ENCODE results near the gene OR51D1. TPM values are rescaled to one million over a fixed set of nuclear protein-coding genes. Genes with fewer than 3 reads are reported as not detected.

Gene OR51D1
- total RNA-seq, 1 experiment from 2014 or later = not detected

- no peak overlapping the region for H3K4me3 Mint-ChIP-seq
- DNase-seq = no peak
- H3K27me3 Mint-ChIP-seq (ENCODE audit: low read depth) = peaks cover 1% of the 10 kb centered on the region
- Histone ChIP-seq H4K91ac (ENCODE audit: insufficient read length, low read depth, low read length) (no peak overlapping the region), H3K4ac (ENCODE audit: low read depth, low read length) (no peak overlapping the region), H4K8ac (replicated peaks; ENCODE audit: insufficient read length, low read depth, low read length) (no peak overlapping the region), H3T11ph (ENCODE audit: low read length) (no peak overlapping the region), H4K20me1 (ENCODE audit: control insufficient read depth, insufficient read depth, insufficient read length) (no peaks in the 10 kb centered on the region), H3K56ac (ENCODE audit: insufficient read length, low read depth, low read length) (no peak overlapping the region), H3K27me3 (ENCODE audit: insufficient read depth, low read length) (no peaks in the 10 kb centered on the region), H3K23me2 (ENCODE audit: insufficient read length, low read depth, low read length, poor library complexity, severe bottlenecking) (no peaks in the 10 kb centered on the region), H3K4me2 (ENCODE audit: insufficient read depth, insufficient read length, low read length) (no peak overlapping the region), H4K5ac (ENCODE audit: insufficient read length, low read depth, low read length) (no peak overlapping the region), H2AFZ (ENCODE audit: low read length) (no peak overlapping the region), H3K23ac (ENCODE audit: insufficient read length, low read depth, low read length) (no peak overlapping the region), H2BK20ac (ENCODE audit: low read depth, low read length, poor library complexity, severe bottlenecking) (no peak overlapping the region), H3K9ac (ENCODE audit: extremely low read depth, insufficient read length, low read length) (no peak overlapping the region), H3K27ac (ENCODE audit: insufficient read length, low read depth, low read length) (no peak overlapping the region), H2BK120ac (ENCODE audit: low read depth, low read length, poor library complexity, severe bottlenecking) (no peak overlapping the region), H2AK5ac (ENCODE audit: insufficient read length, low read length) (no peak overlapping the region), H3K14ac (ENCODE audit: insufficient read depth, low read length) (no peak overlapping the region), H2BK15ac (ENCODE audit: low read depth, low read length) (no peak overlapping the region), H2BK5ac (ENCODE audit: insufficient read length, low read length) (no peak overlapping the region), H2BK12ac (ENCODE audit: insufficient read length, low read depth, low read length) (no peak overlapping the region), H3K9me3 (ENCODE audit: control insufficient read depth, low read depth, low read length) (no peaks in the 10 kb centered on the region), H3K4me1 (ENCODE audit: insufficient read depth, low read length) (no peaks in the 10 kb centered on the region), H3K79me1 (ENCODE audit: insufficient read depth, low read depth, low read length, poor library complexity, severe bottlenecking) (no peaks in the 10 kb centered on the region), H3K18ac (ENCODE audit: insufficient read length, low read depth, low read length) (no peak overlapping the region), H3K79me2 (ENCODE audit: insufficient read depth, low read length) (no peaks in the 10 kb centered on the region)
- H3K27ac Mint-ChIP-seq = no peak overlapping the region
- no peaks in the 10 kb centered on the region for H3K9me3 Mint-ChIP-seq
- WGBS (ENCODE audit: extremely low coverage, insufficient read length, low lambda C conversion rate) = no CpG with 5 or more reads among the region's 2 CpGs
- H3K4me1 Mint-ChIP-seq = peaks cover 3 to 11% of the 10 kb centered on the region in 2 experiments; a peak in 3 of 4 replicates
- no peak for TF ChIP-seq CTCF (conservative IDR thresholded peaks at IDR 0.05)
- no peaks in the 10 kb centered on the region for H3K36me3 Mint-ChIP-seq (ENCODE audit: insufficient read depth in 1 of 3, low read depth in 3 of 3)
Measured at GRCh38 chr11:4645974-4646373, 8.7 kb downstream of the OR51D1 start.
